ENCODE measurements around the gene FAM131B. TPM values are rescaled to one million over a fixed set of nuclear protein-coding genes. Genes with fewer than 3 reads are reported as not detected.

Gene FAM131B
- total RNA-seq, 4 donors from 2014 or later = 1.2 to 10.6 (median 6.5) TPM

GRCh38 chr7:143375298-143376034, 13.0 kb upstream of the FAM131B start:
- Histone ChIP-seq H3K9me3 (no peaks in the 10 kb centered on the region), H3K36me3 (no peaks in the 10 kb centered on the region), H3K27ac (peak overlapping the region in 1 of 2 donors; percentile 5), H3K4me3 (no peak overlapping the region), H3K27me3 (no peaks in the 10 kb centered on the region), H3K4me1 (no peaks in the 10 kb centered on the region)
- intact Hi-C loops (cut with DNase I; ENCODE audit: low total_unique reads) = no loop called here
- no peak for TF ChIP-seq POLR2A (IDR thresholded peaks at IDR 0.05)
- TF ChIP-seq CTCF (IDR thresholded peaks at IDR 0.05) = no peak
- DNase-seq = no peak

GRCh38 chr7:143374561-143374960, 12.0 kb upstream of the FAM131B start:
- Histone ChIP-seq H3K4me1 (no peaks in the 10 kb centered on the region), H3K27me3 (no peaks in the 10 kb centered on the region), H3K36me3 (no peaks in the 10 kb centered on the region), H3K4me3 (no peak overlapping the region), H3K27ac (no peak overlapping the region), H3K9me3 (no peaks in the 10 kb centered on the region)
- intact Hi-C loops (cut with DNase I; ENCODE audit: low total_unique reads) = no loop called here
- no peak for DNase-seq
- TF ChIP-seq CTCF (IDR thresholded peaks at IDR 0.05) = no peak
- TF ChIP-seq POLR2A (IDR thresholded peaks at IDR 0.05) = no peak

DNA sequence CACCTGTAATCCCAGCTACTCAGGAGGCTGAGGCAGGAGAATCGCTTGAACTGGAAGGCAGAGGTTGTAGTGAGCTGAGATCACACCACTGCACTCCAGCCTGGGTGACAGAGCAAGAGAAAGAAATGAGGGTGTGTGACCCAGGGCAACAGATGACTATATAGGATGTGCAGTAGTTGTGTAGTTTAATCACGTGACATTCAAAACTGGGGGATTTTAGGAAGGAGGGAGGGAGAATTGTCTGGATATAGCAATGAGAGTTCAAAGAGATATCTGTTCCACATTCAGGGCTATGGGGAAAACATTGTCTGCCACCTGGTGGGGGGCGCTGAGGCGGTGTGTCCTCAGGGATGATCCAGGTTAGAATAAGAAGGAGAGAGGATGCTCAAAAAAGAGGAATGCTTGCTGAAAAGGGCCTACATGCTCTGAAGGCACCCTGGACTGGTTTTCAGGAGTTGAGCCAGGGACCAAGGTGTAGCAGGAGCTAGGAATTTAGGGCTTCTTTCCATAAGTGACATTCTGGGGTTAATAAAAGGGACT, 10.8 kb upstream of the FAM131B start:
- Histone ChIP-seq H3K27ac (no peak overlapping the region), H3K9me3 (no peaks in the 10 kb centered on the region), H3K36me3 (no peaks in the 10 kb centered on the region), H3K4me1 (no peaks in the 10 kb centered on the region), H3K27me3 (no peaks in the 10 kb centered on the region), H3K4me3 (no peak overlapping the region)
- no peak for DNase-seq
- intact Hi-C loops (cut with DNase I; ENCODE audit: low total_unique reads) = no loop called here
- no peak for TF ChIP-seq POLR2A (IDR thresholded peaks at IDR 0.05)
- TF ChIP-seq CTCF (IDR thresholded peaks at IDR 0.05) = no peak

DNA sequence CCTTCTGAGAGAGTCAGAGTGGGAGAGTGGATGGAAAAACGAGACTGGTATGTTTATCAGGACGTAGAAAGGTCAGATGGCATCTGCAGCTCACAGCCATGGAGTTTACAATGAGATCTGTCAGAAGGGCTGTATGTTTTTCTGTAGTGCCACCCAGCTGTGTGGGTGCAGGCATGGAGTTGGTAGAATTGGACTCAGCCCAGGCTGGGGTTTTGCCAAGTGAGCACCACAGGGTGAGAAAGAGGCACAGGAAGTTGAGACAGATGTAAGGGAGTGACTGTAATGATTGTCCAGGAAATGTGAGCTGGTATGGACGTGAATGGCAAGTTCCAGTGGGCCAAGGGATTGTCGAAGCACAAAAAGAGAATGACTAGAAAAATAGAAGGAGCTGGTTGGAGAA, 9.6 kb upstream of the FAM131B start:
- Histone ChIP-seq H3K9me3 (no peaks in the 10 kb centered on the region), H3K4me1 (no peaks in the 10 kb centered on the region), H3K4me3 (no peak overlapping the region), H3K36me3 (no peaks in the 10 kb centered on the region), H3K27ac (no peak overlapping the region), H3K27me3 (no peaks in the 10 kb centered on the region)
- TF ChIP-seq POLR2A (IDR thresholded peaks at IDR 0.05) (no peak), CTCF (IDR thresholded peaks at IDR 0.05) (no peak)
- intact Hi-C loops (cut with DNase I; ENCODE audit: low total_unique reads) = no loop called here
- DNase-seq = no peak

All from uterus (tissue), 4 donors.